Stimulated activated CD8-positive, alpha-beta memory T cell treated with anti-CD3 and anti-CD28 coated beads, Interleukin-12 subunit alpha, Interleukin-12 subunit beta, amount 100 ng/mL, for 24 hours (primary cell): Measurements from ENCODE around the gene MPP2.
"Not testable (repeated sequence)": the region's sequence is repeated elsewhere in the genome, so short reads cannot be mapped to it uniquely, and the experiment has no call there.

Experiments used
- DNase-seq: peaks from one replicate; pipeline ENCODE4 v3.0.0-alpha.2; 2020; ENCODE audit errors: extremely low read depth

The MPP2 gene

GRCh38 chr17:43931062-43931571, 23.8 kb upstream of the MPP2 start:
- DNase-seq, result no peak

GRCh38 chr17:43928609-43929008, 21.3 kb upstream of the MPP2 start:
- DNase-seq, result no peak

DNA sequence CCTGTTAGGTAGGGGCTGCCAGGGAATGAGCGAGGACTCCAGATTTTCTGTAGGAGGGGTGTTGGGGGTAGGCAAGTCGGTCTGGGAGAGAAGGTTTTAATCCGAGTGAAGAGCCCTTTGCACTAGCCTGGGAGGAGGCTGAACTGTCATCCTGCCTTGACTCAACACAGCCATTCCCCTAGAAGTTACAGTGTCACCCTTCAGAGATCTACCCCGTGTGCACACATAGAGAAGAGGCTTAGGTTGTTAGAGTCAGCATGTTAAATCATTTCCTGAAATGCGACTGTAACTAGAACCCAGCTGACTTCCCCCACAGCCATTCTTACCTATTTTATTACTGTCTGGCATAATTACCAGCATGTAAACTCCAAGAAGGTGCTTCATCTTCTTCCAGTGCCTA, 20.6 kb upstream of the MPP2 start:
- DNase-seq, result not testable (repeated sequence)

DNA sequence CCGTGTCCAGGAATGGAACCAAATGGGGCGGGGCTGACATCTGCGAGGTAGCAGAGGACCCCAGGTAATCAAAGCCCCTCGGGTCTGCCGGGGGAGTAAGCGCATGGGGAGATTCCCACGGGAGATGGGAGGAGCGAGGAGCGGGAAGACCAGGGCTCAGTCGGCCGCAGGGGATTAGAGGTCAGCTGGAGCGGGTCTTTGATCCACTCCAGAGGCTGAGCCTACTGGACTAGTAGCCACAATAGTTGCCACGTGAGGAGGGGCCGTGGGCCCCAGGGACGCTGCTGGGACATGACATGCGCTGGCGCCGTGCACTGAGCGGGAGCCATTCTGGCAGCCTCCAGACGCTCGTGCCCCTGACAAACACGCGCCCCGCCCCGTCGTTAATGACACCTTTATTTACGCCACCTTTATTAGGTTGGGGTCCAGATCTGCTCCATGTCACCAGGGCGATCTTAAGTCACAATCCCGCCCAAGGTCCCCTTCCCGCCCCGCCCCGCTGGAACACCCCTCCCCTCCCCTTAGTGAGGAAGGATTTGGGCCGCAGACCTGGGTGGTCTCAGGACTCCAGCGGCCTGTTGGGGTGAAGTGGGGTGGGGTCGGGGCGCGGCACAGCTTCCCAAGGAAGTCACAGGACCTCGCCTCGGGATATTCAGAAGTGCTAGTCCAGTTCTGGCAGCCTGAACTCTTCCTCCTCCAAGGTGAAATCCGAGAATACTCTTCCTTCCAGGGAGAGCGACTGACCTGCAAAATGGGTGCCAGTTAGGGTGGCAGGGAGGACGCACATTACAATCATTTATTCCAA, 19.9 kb upstream of the MPP2 start:
- no peak for DNase-seq

GRCh38 chr17:43924558-43924957, 17.2 kb upstream of the MPP2 start:
- DNase-seq, result no peak

- no peak for DNase-seq
Measured at GRCh38 chr17:43920500-43921095, 13.3 kb upstream of the MPP2 start.

DNA sequence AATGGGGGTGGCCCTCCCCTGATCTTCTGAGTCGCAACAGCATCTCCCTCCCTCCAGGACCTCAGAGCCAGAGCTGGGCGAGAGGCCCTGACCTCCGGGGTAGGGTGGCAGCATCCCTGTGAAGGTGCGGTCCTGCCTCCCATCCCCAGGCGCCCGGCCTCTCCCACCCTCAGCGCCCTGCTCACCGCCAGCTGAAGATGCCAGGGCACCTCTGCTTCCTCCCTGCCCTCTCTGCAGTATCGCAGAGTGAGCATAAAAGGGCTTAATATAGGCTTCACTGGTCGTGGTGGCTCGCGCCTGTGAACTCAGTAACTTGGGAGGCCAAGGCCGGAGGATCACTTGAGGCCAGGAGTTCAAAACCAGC, 10.7 kb upstream of the MPP2 start:
- no peak for DNase-seq

- DNase-seq, result no peak
Measured at GRCh38 chr17:43917348-43918025, 10.2 kb upstream of the MPP2 start.

GRCh38 chr17:43917016-43917347, 9.6 kb upstream of the MPP2 start:
- no peak for DNase-seq

- no peak for DNase-seq
Measured at GRCh38 chr17:43916385-43916784, 9.0 kb upstream of the MPP2 start.

DNA sequence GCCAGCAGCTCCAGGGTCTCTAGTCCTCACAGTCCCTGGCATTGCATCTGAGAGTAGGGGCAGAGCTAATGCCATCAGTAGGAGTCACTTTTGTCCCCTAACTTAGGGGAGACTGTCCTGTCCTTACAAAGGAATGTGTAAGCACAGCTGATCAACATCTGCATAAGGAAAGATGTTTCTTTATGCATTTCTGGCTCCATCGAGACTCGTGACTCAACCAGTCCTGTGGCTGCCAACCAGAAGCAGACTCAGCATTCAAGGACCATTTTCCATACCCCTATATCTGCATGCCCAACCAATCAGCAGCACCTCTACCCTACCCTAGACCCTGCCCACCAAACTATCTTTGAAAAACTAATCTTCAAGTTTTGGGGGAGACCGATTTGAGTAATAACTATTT, 8.2 kb upstream of the MPP2 start:
- DNase-seq, result no peak

DNA sequence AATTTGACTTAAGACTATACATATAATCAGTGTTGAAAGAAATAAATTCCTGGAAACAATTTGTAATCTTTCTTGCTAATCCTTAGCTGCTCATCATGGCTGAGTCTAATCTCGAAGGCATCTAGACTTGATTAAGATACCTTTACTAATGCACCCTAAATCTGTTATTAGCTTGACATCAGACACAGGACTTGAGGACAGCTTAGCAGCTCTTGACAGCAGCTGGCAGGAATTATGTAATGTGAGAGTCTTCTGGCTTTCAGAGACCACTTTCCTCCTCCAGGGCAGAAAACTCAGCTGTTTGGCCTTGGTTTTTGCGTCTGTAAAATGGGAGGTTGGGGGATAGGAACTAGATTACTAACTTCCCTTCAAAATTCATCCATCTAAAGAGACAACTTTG, 7.1 kb upstream of the MPP2 start:
- no peak for DNase-seq

- DNase-seq, result no peak
Measured at GRCh38 chr17:43913584-43913983, 6.2 kb upstream of the MPP2 start.

GRCh38 chr17:43912635-43913304, 5.4 kb upstream of the MPP2 start:
- no peak for DNase-seq

DNA sequence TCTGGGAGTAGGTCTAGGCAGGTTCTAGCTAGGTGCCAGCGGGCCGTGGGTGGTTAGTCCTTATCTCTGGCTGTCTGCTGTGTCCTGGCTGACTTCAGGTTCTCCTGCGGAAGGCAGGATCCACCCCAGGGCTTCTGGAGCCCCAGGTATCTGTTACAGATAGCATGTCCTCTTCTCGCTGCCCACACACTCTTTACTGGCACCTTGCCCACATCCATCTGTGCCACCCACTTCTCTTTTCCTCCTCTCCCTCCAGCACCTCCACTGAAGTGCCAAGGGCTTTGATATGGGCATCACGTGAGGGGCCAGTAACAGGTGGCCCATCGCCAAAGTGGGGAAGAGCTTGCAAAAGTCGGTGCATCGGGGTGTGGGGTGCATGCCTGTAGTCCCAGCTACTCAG, 4.6 kb upstream of the MPP2 start:
- no peak for DNase-seq

DNA sequence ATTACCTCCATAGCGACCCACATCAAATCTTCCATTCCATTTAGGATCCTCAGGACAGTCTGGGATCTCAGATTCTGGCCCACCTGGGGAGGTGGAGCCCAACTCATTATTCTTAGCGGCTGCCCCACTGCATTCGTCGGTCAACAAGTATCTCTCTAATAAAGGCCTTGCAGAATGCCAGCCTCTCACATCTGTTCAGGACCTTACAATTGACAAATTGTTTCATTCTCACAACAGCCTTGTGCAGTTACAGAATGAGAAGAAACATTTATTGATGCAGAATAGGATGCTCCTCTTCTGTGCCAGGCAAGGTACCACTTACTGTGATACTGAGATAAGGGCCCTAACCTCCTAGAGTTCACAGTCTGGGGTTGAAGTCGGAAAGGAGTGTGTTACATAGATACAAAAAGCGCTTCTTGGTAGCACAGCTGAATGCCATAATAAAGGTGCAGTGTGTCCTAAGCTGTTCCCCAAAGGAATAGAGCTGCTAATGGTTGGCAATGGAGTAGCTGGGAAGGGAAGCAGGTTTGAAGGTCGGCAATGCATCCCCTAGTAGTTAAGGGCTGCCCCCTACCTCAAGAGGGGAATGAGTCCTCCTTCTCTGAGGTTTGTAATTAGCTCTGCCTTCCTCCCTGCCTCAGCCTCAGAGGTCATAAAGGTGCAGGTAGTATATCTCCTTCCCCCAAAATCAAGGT, 2.3 kb upstream of the MPP2 start:
- DNase-seq, result no peak

DNA sequence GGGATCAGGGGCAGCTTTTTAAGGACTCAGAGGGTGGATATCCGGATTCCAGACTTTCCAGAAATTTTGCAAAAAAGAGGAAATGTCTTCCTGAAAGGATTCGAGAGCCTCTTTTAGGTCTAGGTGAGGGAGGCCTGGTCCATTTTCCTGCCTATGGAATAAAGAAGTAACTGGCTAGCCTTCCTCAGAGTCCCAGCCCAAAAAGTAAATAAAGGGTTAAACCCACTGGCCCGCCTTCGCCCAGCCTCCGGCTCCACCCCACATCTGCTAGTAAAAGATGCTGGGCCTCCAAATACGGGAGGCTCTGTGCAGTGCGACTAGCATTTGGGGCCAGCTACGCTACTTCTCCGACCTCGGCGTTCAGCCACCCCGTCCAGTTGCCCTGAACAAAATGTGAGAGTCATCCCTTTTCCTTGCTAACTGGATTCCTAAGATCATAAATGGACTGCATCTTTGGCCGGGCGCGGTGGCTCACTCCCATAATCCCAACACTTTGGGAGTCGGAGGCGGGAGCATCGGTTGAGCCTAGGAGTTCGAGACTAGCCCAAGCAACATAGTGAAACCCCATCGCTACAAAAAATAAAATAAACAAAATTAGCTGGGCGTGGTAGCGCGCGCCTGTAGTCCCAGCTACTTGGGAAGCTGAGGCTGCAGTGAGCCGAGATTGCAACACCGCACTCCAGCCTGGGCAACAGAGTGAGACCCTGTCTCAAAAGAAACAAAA, 824 bp upstream of the MPP2 start:
- DNase-seq, result no peak

- no peak for DNase-seq
Measured at GRCh38 chr17:43906951-43907424, 348 bp downstream of the MPP2 start.

- no peak for DNase-seq
Measured at GRCh38 chr17:43905985-43906852, 1.1 kb downstream of the MPP2 start.

DNA sequence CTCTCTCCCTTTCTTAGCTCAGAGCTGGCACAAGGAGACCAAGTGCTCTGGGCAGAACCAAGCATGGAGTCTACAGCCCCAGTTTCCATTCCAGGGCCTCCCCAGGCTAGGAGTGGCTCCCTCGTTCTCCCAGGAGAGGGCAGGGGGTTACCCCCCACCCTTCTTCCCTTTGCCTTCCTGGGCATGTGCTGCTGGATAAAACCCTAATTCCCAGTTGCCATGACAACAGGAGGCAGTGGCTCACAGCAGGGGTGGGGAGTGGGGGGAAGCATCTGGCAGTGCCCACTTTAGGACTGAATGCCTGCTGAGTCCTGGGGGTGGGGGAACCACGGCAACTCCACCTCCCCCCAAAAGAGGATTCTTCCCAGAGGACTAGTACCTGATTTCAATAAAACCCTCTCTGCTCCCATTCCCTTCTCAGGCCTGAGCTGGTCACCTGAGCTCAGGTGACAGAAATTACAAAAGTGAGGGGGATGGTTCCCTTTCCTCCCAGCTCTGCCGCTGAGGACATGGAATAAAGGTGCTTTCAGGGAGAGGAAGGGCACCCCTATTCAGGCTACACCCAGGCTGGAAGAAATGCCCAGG, 1.8 kb downstream of the MPP2 start:
- no peak for DNase-seq
